C4-2B (cell line): ENCODE data around the gene FGGY.

Experiments
- CTCF ChIP-seq: fragments of 450-650 bp; conservative IDR thresholded peaks from 2 replicates; pipeline ENCODE4 v1.5.1; 2017; ENCODE audit warnings: mild to moderate bottlenecking
- ZFX ChIP-seq: fragments of 450-650 bp; IDR thresholded peaks from 2 replicates; pipeline ENCODE4 v1.6.1; 2017

- TF ChIP-seq CTCF (no peak), ZFX (no peak)
These were observed 468.3 kb downstream of the FGGY start for GRCh38 chr1:59765011-59765730.
